ENCODE measurements around the gene RNF150. TPM values are rescaled to one million over a fixed set of nuclear protein-coding genes. Genes with fewer than 3 reads are reported as not detected.

Gene RNF150
- total and polyA plus RNA-seq, 2 of the 4 experiments (the other 2 are of a cell fraction), result 6.2 to 18.1 TPM

DNA sequence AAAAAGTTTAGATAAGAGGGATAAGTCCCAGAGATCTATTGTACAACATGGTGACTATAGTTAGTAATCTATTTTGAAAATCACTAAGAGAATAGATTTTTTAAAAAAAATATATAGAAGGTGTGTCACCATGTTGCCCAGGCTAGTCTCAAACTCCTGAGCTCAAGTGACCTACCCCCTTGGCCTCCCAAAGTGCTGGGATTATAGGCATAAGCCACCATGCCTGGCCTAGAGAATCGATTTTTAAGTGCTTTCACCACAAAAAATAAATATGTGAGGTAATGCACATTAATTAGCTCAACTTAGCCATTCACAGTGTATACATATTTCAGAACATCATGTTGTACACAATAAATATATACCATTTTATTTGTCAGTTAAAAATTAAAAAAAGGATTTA is 320.4 kb downstream of the RNF150 start:
- Histone ChIP-seq H2BK5ac (ENCODE audit: low read depth, low read length, poor library complexity, severe bottlenecking) (no peak overlapping the region), H4K20me1 (ENCODE audit: insufficient read depth, low read length) (no peaks in the 10 kb centered on the region), H3K18ac (ENCODE audit: low read depth, low read length) (no peak overlapping the region), H3K79me1 (ENCODE audit: low read depth in 1 of 2, low read length in 2 of 2) (no peaks in the 10 kb centered on the region), H3K4ac (ENCODE audit: low read depth, low read length) (no peak overlapping the region), H3K9ac (ENCODE audit: low read depth, low read length) (no peak overlapping the region), H3K4me3 (ENCODE audit: insufficient read depth, low read depth, low read length) (no peak overlapping the region), H3K27ac (ENCODE audit: insufficient read depth, low read length) (no peak overlapping the region), H2BK15ac (ENCODE audit: low read depth, low read length) (no peak overlapping the region), H2BK120ac (ENCODE audit: low read depth, low read length) (no peak overlapping the region), H3K4me1 (ENCODE audit: control insufficient read depth, insufficient read depth, low read length) (peaks cover 4% of the 10 kb centered on the region), H4K8ac (ENCODE audit: low read depth in 2 of 2, low read length in 2 of 2) (no peak overlapping the region), H3K23ac (ENCODE audit: low read depth, low read length) (no peak overlapping the region), H3K9me3 (ENCODE audit: control insufficient read depth, insufficient read depth, low read length) (no peaks in the 10 kb centered on the region), H2AK5ac (ENCODE audit: low read depth, low read length) (no peak overlapping the region), H3K27me3 (ENCODE audit: control insufficient read depth, insufficient read depth, low read length) (peaks cover 35% of the 10 kb centered on the region), H4K91ac (ENCODE audit: insufficient read depth, low read depth, low read length) (no peak overlapping the region), H4K5ac (ENCODE audit: low read depth, low read length) (no peak overlapping the region), H2AFZ (replicated peaks; ENCODE audit: low read length, poor library complexity) (no peak overlapping the region), H2AK9ac (replicated peaks; ENCODE audit: low read depth, low read length, poor library complexity) (no peak overlapping the region), H3K14ac (replicated peaks; ENCODE audit: low read depth, low read length) (no peak overlapping the region), H3K56ac (ENCODE audit: extremely low read depth, insufficient read depth, low read length) (no peak overlapping the region), H3K36me3 (ENCODE audit: control insufficient read depth, insufficient read depth, low read length) (no peaks in the 10 kb centered on the region), H2BK20ac (ENCODE audit: low read depth, low read length) (no peak overlapping the region), H3K9me1 (ENCODE audit: insufficient read depth, low read length) (no peaks in the 10 kb centered on the region), H3K4me2 (ENCODE audit: low read depth, low read length) (no peak overlapping the region)
- intact Hi-C loops (cut with micrococcal nuclease) (no loop called here), in situ Hi-C loops (cut with MboI; ENCODE audit: low sequenced_read_pairs) (no loop called here), dilution Hi-C loops (cut with HindIII; ENCODE audit: low sequenced_read_pairs, unreplicated experiment) (no loop called here)
- BruUV-seq (replicated peaks), result no TSS peak
- POLR2A ChIA-PET (ENCODE audit: unreplicated experiment), result no interaction called here
- CTCF ChIA-PET, result interaction anchor here (0.6 kb wide), 1 partner anchor 12 kb away, joined by 4 read pairs; no protein-coding TSS in a partner anchor
- no peak for TF ChIP-seq NFE2L2 (IDR thresholded peaks at IDR 0.05; ENCODE audit: low read depth, low read length)
- TF ChIP-seq POLR2A (IDR thresholded peaks at IDR 0.05; ENCODE audit: low read depth, low read length), result no peak
- DNase-seq (no peak), ATAC-seq (ENCODE audit: low read depth) (no peak)
- no CpG with 5 or more reads among the region's 1 CpG for WGBS, 2 experiments (ENCODE audit: extremely low coverage in 2 of 2, insufficient read length in 1 of 2)
